Pancreas (tissue), 10 donors: ENCODE results near the gene POR. TPM values are rescaled to one million over a fixed set of nuclear protein-coding genes. Genes with fewer than 3 reads are reported as not detected.
A peak's percentile ranks its signal among the peaks of the same experiment; 100 is the strongest.

Experiments used
- ATAC-seq, 4 donors: fragments of 200-7000 bp; cut with Tn5 transposase; one replicate each; pipeline versions ENCODE4 v1.8.0 to v1.9.1; 2020; ENCODE audit warnings: mild to moderate bottlenecking in 4 of 4, moderate library complexity in 4 of 4
- DNase-seq, 6 donors: peaks; one replicate each; pipeline ENCODE4 v3.0.0-alpha.2; 2020
- FAIRE-seq: peaks from 2 replicates; lab custom pipeline; 2012; peaks lifted over from hg19 to GRCh38; lab: Jason Lieb, UNC
- H3K27ac ChIP-seq, 4 donors: fragments of 200-600 bp; sonication (generic); 1 replicate in 3 of 4; 2 replicates in 1 of 4; pipeline versions ENCODE4 v1.5.0 to v1.8.0; 2020
- H3K27me3 ChIP-seq, 4 donors: fragments of 200-600 bp; one replicate each; pipeline ENCODE4 v1.8.0; 2021
- H3K36me3 ChIP-seq, 3 donors: fragments of 200-600 bp; sonication (generic) in 1 of 3; one replicate each; pipeline versions ENCODE4 v1.5.0 to v1.8.0; 2020 to 2021
- H3K4me1 ChIP-seq, 3 donors: fragments of 200-600 bp; one replicate each; pipeline ENCODE4 v1.8.0; 2021
- H3K4me3 ChIP-seq, 4 donors: fragments of 200-600 bp; sonication (generic) in 2 of 4; one replicate each; pipeline versions ENCODE4 v1.5.0 to v1.8.0; 2020 to 2021
- H3K9me3 ChIP-seq, 4 donors: fragments of 200-600 bp; one replicate each; pipeline ENCODE4 v1.8.0; 2021
- WGBS, 2 donors: extraction: QIAGEN DNeasy Blood & Tissue Kit; methylation state at CpG; one replicate each; pipeline ENCODE4 v1.1.7; 2013; 5-methylcytosine and 5-hydroxymethylcytosine counted together
- intact Hi-C, 3 donors: fragments of 100-400 bp; cut with DNase I; formaldehyde crosslinking; loops; one replicate each; pipeline versions ENCODE4 v1.11.1 to v1.14.2; 2022
- polyA plus RNA-seq, 2 donors: library from polyadenylated mRNA; stranded (reverse); fragments of 200-250 nt; gene quantifications; one replicate each; pipeline ENCODE4 v1.2.3, GENCODE V29; 2013
- total RNA-seq, 6 donors: library from RNA; stranded (reverse); fragmentation: NEBNext Ultra II Directional in 4 of 6; extraction: Animal tissue kit (Norgen Biotek cat#: 25700) in 4 of 6; gene quantifications; one replicate each; pipeline versions ENCODE4 v1.2.1 to v1.2.4, GENCODE V29; 2021 to 2023
- TF ChIP-seq, protein P1 (sequence below), 4 donors: fragments of 200-600 bp; sonication (generic) in 3 of 4; IDR thresholded peaks; one replicate each; pipeline versions ENCODE4 v1.5.0 to v1.8.0; 2021; ENCODE audit warnings: antibody characterized with exemption in 4 of 4
- donor health status: healthy with polysubstance abuse.
- donor health status: DM: no; HTN: no; CAD: no; lungs with moderate emphysema.
- donor health status: DM: no; HTN: no; CAD: no.
- donor health status: control.
- donor health status: control.
- donor health status: Bipolar disorder and iron deficiency.
- donor health status: DM: yes; HTN: yes; CAD: no.
- donor health status: DM: no; HTN: no; CAD: no.
- donor health status: DM: no; HTN: no; CAD: no.
- donor health status: DM: yes; HTN: yes; CAD: no.

POR gene
- total and polyA plus RNA-seq, 8 donors = 29.7 to 99.0 (median 43.6) TPM

DNA sequence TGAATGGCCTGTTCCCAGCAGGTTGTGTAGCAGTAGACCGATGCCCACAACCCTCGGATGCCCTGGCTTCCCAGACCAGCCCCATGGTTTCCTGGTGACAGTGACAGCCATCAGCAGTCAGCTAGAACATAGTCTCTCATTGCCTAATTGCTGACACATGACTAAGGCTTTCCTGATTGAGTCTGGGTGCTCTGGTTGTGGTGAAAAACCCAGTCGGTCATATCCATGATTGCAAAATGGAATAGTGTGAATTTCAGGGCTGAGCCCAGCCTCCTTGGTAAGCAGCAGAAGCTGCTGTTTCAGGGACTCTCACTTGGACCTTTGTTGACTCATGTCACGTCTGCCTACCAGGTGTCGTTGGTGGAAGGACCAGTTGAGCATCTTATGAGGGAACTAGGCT, 36.6 kb downstream of the POR start:
- peaks cover 4 to 18% (median 13%) of the 10 kb centered on the region in 3 donors for H3K4me1 ChIP-seq
- H3K27ac ChIP-seq = peak overlapping the region in 2 of 4 donors; percentile 53 to 61
- TF ChIP-seq, protein P1, sequence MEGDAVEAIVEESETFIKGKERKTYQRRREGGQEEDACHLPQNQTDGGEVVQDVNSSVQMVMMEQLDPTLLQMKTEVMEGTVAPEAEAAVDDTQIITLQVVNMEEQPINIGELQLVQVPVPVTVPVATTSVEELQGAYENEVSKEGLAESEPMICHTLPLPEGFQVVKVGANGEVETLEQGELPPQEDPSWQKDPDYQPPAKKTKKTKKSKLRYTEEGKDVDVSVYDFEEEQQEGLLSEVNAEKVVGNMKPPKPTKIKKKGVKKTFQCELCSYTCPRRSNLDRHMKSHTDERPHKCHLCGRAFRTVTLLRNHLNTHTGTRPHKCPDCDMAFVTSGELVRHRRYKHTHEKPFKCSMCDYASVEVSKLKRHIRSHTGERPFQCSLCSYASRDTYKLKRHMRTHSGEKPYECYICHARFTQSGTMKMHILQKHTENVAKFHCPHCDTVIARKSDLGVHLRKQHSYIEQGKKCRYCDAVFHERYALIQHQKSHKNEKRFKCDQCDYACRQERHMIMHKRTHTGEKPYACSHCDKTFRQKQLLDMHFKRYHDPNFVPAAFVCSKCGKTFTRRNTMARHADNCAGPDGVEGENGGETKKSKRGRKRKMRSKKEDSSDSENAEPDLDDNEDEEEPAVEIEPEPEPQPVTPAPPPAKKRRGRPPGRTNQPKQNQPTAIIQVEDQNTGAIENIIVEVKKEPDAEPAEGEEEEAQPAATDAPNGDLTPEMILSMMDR (IDR thresholded peaks at IDR 0.05) = no peak
- no peaks in the 10 kb centered on the region for H3K27me3 ChIP-seq
- intact Hi-C loops = no loop called here
- peak in 3 of 4 donors; percentile 21 to 73 (median 25) for ATAC-seq
- FAIRE-seq = no peak
- WGBS, 2 donors = 59 to 69% methylated on average over 5 of the region's 5 CpGs
- H3K36me3 ChIP-seq = peaks cover 0 to 19% (median 0%) of the 10 kb centered on the region in 3 donors
- no peak overlapping the region for H3K4me3 ChIP-seq
- DNase-seq = no peak
- no peaks in the 10 kb centered on the region for H3K9me3 ChIP-seq

DNA sequence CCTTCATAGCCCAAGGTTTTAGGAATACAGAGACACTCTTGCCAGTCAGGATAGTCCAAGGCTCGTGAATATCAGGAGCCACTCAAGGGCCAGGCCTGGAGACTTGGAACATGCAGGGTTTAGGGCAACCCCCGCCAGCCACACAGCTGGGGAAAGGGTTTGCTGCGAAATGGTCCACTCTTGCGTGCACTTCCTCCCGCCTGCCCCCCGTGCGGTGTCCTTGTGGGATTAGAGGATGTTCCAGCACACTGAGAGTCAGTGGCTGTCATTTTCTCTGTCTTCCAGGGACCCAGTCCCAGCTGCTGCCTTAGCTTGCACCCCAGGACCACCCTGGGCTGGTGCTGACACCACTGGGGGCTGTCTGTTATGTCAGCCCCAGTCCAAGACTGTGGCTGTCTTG, 38.5 kb downstream of the POR start:
- intact Hi-C loops = no loop called here
- Histone ChIP-seq H3K4me3 (no peak overlapping the region), H3K36me3 (peaks cover 0 to 19% (median 0%) of the 10 kb centered on the region in 3 donors), H3K27me3 (no peaks in the 10 kb centered on the region), H3K27ac (peak overlapping the region in 1 of 4 donors; percentile 12), H3K4me1 (peaks cover 4 to 13% (median 13%) of the 10 kb centered on the region in 3 donors), H3K9me3 (no peaks in the 10 kb centered on the region)
- DNase-seq (peak in 1 of 6 donors; percentile 46), FAIRE-seq (no peak), ATAC-seq (no peak)
- TF ChIP-seq, protein P1 (IDR thresholded peaks at IDR 0.05) = no peak
- 94 to 96% methylated on average over 7 of the region's 7 CpGs for WGBS, 2 donors

DNA sequence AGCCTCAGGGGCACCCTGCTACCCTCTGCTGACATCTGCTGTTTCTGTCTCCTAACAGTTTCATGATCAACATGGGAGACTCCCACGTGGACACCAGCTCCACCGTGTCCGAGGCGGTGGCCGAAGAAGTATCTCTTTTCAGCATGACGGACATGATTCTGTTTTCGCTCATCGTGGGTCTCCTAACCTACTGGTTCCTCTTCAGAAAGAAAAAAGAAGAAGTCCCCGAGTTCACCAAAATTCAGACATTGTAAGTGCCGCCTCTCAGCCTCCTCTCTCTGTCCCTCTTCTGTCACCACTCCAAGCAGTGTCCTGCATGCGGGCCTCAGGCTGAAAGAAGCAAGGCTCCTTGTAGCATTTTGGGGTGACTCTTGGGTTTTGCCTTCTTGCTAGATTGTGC, 39.0 kb downstream of the POR start:
- no peak overlapping the region for H3K4me3 ChIP-seq
- H3K27ac ChIP-seq = peak overlapping the region in 1 of 4 donors; percentile 12
- ATAC-seq (no peak), DNase-seq (no peak), FAIRE-seq (no peak)
- TF ChIP-seq, protein P1 (IDR thresholded peaks at IDR 0.05) = no peak
- H3K36me3 ChIP-seq = peaks cover 0 to 19% (median 0%) of the 10 kb centered on the region in 3 donors
- H3K9me3 ChIP-seq = no peaks in the 10 kb centered on the region
- no peaks in the 10 kb centered on the region for H3K27me3 ChIP-seq
- peaks cover 4 to 13% (median 13%) of the 10 kb centered on the region in 3 donors for H3K4me1 ChIP-seq
- WGBS, 2 donors = 91 to 94% methylated on average over 11 of the region's 11 CpGs
- intact Hi-C loops = no loop called here

DNA sequence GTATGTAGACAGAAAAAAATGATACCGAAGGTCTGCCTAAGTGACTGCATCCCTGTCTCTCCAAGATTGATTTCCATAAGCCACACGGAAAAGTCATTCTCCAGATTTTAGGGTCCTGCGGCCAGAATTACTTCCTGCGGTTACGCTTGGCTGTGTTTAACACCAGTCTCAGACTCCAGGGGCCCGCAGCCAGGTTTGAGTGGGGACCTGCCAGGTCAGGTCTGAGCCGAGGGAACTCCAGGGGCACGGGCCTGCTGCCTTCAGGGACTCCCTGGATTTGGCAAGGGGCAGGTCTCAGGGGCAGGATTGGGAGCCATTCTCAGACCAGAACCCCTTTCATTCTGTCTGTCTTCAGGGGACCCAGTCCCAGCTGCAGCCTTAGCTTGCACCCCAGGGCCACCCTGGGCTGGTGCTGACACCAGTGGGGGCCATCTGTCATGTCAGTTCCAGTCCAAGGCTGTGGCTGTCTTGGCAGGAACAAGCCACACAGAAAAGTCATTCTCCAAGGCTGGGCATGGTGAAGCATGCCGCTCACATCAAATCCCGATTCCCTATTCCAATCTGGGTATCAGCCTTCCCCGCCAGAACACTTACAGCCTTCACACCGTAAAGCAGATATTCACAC, 40.5 kb downstream of the POR start:
- Histone ChIP-seq H3K4me3 (no peak overlapping the region), H3K36me3 (peaks cover 0 to 21% (median 0%) of the 10 kb centered on the region in 3 donors), H3K9me3 (no peaks in the 10 kb centered on the region), H3K27me3 (no peaks in the 10 kb centered on the region), H3K4me1 (peaks cover 4 to 13% (median 11%) of the 10 kb centered on the region in 3 donors), H3K27ac (peak overlapping the region; percentile 8 to 78 (median 50))
- DNase-seq = peak in 1 of 6 donors; percentile 51
- TF ChIP-seq, protein P1 (IDR thresholded peaks at IDR 0.05) = no peak
- FAIRE-seq = no peak
- WGBS, 2 donors = 93 to 94% methylated on average over 12 of the region's 12 CpGs
- intact Hi-C loops = no loop called here
- no peak for ATAC-seq
